CD4-positive, alpha-beta T cell (primary cell): ENCODE data around the gene ANTXR1. TPM values are rescaled to one million over a fixed set of nuclear protein-coding genes. Genes with fewer than 3 reads are reported as not detected.
"Not testable (repeated sequence)": the region's sequence is repeated elsewhere in the genome, so short reads cannot be mapped to it uniquely, and the experiment has no call there.

Source experiments
- ATAC-seq: fragments of 200-7000 bp; cut with Tn5 transposase; one replicate; pipeline ENCODE4 v1.10.0; 2022; ENCODE audit warnings: mild to moderate bottlenecking; ENCODE audit not compliant: poor library complexity
- CTCF ChIA-PET: fragments of 350-600 bp; sonication (Branson Sonifier 250); formaldehyde crosslinking; loops from one replicate; lab custom pipeline; 2021; ENCODE audit warnings: antibody characterized with exemption, inconsistent platforms; lab: Charles Lee
- POLR2A ChIA-PET: fragments of 350-600 bp; sonication (Branson Sonifier 250); formaldehyde crosslinking; loops from one replicate; lab custom pipeline; 2021; ENCODE audit warnings: antibody characterized with exemption, inconsistent platforms; lab: Charles Lee
- DNase-seq, 14 experiments: peaks; one replicate each; pipeline ENCODE4 v3.0.0-alpha.2; 2013 to 2020; ENCODE audit warnings: mixed read lengths in 2 of 14
- H3K27ac ChIP-seq, 2 donors: one replicate each; pipeline versions ENCODE4 v1.5.1 to v1.7.0; 2013; ENCODE audit warnings: low read length in 2 of 2, low read depth in 1 of 2, mild to moderate bottlenecking in 1 of 2
- H3K27me3 ChIP-seq, 2 experiments: 1 replicate in 1 of 2; 2 replicates in 1 of 2; pipeline versions ENCODE4 v1.6.1 to v1.7.0; 2013; ENCODE audit warnings: low read length in 2 of 2, control low read depth in 1 of 2, mild to moderate bottlenecking in 1 of 2, moderate library complexity in 1 of 2; ENCODE audit not compliant: insufficient read depth in 2 of 2, control insufficient read depth in 1 of 2
- H3K36me3 ChIP-seq: one replicate; pipeline ENCODE4 v1.6.1; 2013; ENCODE audit warnings: low read length, control low read depth; ENCODE audit not compliant: insufficient read depth
- H3K4me1 ChIP-seq: one replicate; pipeline ENCODE4 v1.6.1; 2013; ENCODE audit warnings: low read length, control low read depth; ENCODE audit not compliant: insufficient read depth
- H3K4me3 ChIP-seq: one replicate; pipeline ENCODE4 v1.5.1; 2013; ENCODE audit warnings: mild to moderate bottlenecking, low read length, moderate library complexity
- H3K9me3 ChIP-seq, 2 experiments: 1 replicate in 1 of 2; 2 replicates in 1 of 2; pipeline versions ENCODE4 v1.6.1 to v1.7.0; 2013; ENCODE audit warnings: low read length in 2 of 2, mild to moderate bottlenecking in 2 of 2, control low read depth in 1 of 2, moderate library complexity in 1 of 2; ENCODE audit not compliant: control insufficient read depth in 1 of 2, insufficient read depth in 1 of 2
- H3K27ac Mint-ChIP-seq: one replicate; pipeline ENCODE4 v1.8.0; 2020; ENCODE audit warnings: mixed read lengths
- H3K27me3 Mint-ChIP-seq: one replicate; pipeline ENCODE4 v1.8.0; 2021; ENCODE audit warnings: mixed read lengths
- H3K36me3 Mint-ChIP-seq: one replicate; pipeline ENCODE4 v1.8.0; 2021; ENCODE audit warnings: low read depth, mixed read lengths
- H3K4me1 Mint-ChIP-seq: one replicate; pipeline ENCODE4 v1.8.0; 2021; ENCODE audit warnings: low read depth, mixed read lengths
- H3K4me3 Mint-ChIP-seq: one replicate; pipeline ENCODE4 v1.8.0; 2020; ENCODE audit warnings: mild to moderate bottlenecking, mixed read lengths
- H3K9me3 Mint-ChIP-seq: one replicate; pipeline ENCODE4 v1.8.0; 2020; ENCODE audit warnings: mixed read lengths
- intact Hi-C, 2 experiments: fragments of 100-400 bp; cut with DNase I in 1 of 2; cut with micrococcal nuclease in 1 of 2; formaldehyde crosslinking; loops; one replicate each; pipeline versions ENCODE4 v1.15.1 to v1.9.0; 2023 to 2025; cut with DNase I, micrococcal nuclease
- total RNA-seq, 174 experiments: library from RNA in 2 of 174; stranded (reverse) in 2 of 174; gene quantifications; one replicate each; pipeline ENCODE4 v1.2.3 and lab custom pipeline; 2021 to 2026
- TF ChIP-seq, protein P1 (sequence below): fragments of 200-600 bp; IDR thresholded peaks from one replicate; pipeline ENCODE4 v1.8.0; 2022; ENCODE audit warnings: antibody characterized with exemption, mild to moderate bottlenecking

Gene ANTXR1
- total RNA-seq, 2 experiments from 2014 or later: not detected

DNA sequence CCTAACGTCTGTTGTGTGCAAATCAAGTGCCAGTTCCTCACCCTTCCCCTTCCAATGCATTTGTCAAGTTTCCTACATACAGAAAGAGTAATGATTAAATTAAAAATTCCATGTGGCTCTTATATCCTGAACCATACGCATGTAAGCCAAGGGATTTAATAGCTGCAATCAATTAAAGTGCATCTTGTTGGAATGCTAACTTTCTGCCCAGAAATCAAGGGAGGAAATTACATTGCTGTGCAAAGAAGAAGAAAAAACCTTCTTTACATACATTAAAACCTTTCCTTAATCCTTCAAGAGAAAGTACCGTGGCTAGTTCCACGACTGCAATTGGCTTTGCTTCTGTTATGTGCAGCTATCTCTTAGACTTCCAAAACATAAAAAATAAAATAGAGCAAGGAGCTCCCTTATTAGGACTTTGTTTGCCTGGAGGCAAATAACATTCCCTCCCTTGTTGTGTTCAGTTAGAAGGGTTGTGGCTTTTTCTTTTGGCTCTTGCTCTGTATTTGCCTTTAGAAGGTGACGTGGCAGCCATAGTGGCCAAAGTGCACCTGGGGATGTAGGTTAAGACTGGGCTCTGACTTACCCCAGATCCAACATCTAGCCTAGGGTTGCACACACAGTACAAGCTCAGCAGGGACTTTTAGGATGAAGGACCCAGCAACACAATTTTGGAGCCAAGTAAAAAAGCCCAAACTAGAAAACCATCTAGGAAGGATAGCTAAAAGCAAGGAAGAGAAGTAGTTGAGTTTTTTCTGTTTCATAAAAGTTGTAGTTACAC is 158.3 kb downstream of the ANTXR1 start:
- no peak overlapping the region for H3K27ac Mint-ChIP-seq
- H3K9me3 Mint-ChIP-seq: no peaks in the 10 kb centered on the region
- ATAC-seq: no peak
- intact Hi-C loops: no loop called here
- ChIA-PET CTCF (no interaction called here), POLR2A (no interaction called here)
- TF ChIP-seq, protein P1, sequence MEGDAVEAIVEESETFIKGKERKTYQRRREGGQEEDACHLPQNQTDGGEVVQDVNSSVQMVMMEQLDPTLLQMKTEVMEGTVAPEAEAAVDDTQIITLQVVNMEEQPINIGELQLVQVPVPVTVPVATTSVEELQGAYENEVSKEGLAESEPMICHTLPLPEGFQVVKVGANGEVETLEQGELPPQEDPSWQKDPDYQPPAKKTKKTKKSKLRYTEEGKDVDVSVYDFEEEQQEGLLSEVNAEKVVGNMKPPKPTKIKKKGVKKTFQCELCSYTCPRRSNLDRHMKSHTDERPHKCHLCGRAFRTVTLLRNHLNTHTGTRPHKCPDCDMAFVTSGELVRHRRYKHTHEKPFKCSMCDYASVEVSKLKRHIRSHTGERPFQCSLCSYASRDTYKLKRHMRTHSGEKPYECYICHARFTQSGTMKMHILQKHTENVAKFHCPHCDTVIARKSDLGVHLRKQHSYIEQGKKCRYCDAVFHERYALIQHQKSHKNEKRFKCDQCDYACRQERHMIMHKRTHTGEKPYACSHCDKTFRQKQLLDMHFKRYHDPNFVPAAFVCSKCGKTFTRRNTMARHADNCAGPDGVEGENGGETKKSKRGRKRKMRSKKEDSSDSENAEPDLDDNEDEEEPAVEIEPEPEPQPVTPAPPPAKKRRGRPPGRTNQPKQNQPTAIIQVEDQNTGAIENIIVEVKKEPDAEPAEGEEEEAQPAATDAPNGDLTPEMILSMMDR: no peak
- no peaks in the 10 kb centered on the region for H3K9me3 ChIP-seq
- no peaks in the 10 kb centered on the region for H3K4me1 ChIP-seq
- no peak overlapping the region for H3K27ac ChIP-seq
- peaks cover 5 to 11% of the 10 kb centered on the region in 2 experiments for H3K27me3 ChIP-seq
- peaks cover 23% of the 10 kb centered on the region for H3K27me3 Mint-ChIP-seq
- H3K4me1 Mint-ChIP-seq: no peaks in the 10 kb centered on the region
- no peak for DNase-seq
- no peak overlapping the region for H3K4me3 Mint-ChIP-seq
- H3K36me3 Mint-ChIP-seq: no peaks in the 10 kb centered on the region
- H3K36me3 ChIP-seq: no peaks in the 10 kb centered on the region
- H3K4me3 ChIP-seq: no peak overlapping the region

DNA sequence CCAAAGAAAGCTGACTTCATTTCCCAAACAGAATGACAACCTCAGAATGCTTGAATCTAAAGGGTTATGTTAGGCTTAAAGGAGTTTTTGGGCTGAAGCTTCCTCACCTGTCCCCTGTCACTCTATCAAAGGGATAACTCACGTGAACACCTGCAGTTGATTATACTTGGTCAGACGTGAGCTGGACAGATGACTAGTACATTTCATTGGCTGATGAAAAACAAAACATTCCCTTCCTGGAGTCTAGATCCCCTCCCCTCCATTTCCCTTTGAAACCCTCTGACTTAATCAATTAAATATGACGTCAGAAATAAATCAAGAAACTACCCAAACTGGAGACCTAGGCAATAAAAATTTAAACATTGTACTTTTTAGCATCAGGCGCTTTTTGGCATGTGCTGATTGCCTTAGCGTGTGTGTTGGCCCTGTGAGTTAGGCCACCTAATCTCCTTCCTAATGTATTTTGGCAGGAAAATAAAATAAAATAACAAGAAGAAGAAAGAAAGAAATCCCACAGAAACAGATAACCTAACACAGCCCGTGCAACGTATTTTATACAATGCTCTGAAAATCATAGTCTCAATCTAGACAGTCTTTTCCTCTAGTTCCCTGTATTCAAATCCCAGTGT is 159.0 kb downstream of the ANTXR1 start:
- Histone ChIP-seq H3K27ac (no peak overlapping the region), H3K9me3 (no peaks in the 10 kb centered on the region), H3K36me3 (no peaks in the 10 kb centered on the region), H3K4me1 (no peaks in the 10 kb centered on the region), H3K4me3 (no peak overlapping the region), H3K27me3 (peaks cover 5 to 11% of the 10 kb centered on the region in 2 experiments)
- DNase-seq: no peak
- Mint-ChIP-seq H3K27me3 (peaks cover 22% of the 10 kb centered on the region), H3K36me3 (no peaks in the 10 kb centered on the region), H3K9me3 (no peaks in the 10 kb centered on the region), H3K27ac (no peak overlapping the region), H3K4me3 (no peak overlapping the region), H3K4me1 (no peaks in the 10 kb centered on the region)
- CTCF ChIA-PET: no interaction called here
- intact Hi-C loops: no loop called here
- TF ChIP-seq, protein P1: no peak
- no peak for ATAC-seq
- POLR2A ChIA-PET: no interaction called here

DNA sequence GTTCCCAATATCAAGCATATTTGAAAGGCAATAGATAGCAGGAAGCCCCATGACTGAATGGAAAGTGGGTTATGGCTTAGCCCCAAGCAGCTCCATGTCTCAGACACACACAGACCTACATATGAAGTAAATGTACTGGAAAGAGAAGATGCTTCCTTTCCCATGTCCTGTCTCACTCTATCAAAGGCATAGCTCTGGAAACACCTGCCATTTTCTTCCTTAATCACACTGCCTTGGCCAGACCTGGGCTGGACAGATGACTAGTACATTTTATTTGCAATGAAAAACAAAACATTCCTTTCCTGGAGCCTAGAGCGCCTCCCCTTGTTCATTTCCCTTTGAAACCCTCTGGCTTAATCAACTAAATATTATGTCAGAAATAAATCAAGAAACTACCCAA is 160.7 kb downstream of the ANTXR1 start:
- no peak overlapping the region for H3K27ac ChIP-seq
- H3K27me3 ChIP-seq: peaks cover 7 to 12% of the 10 kb centered on the region in 2 experiments
- peaks cover 25% of the 10 kb centered on the region for H3K27me3 Mint-ChIP-seq
- ChIA-PET CTCF (no interaction called here), POLR2A (no interaction called here)
- peaks cover 0 to 5% of the 10 kb centered on the region in 2 experiments for H3K9me3 ChIP-seq
- no peak overlapping the region for H3K27ac Mint-ChIP-seq
- no peaks in the 10 kb centered on the region for H3K9me3 Mint-ChIP-seq
- TF ChIP-seq, protein P1: no peak
- H3K4me1 Mint-ChIP-seq: no peaks in the 10 kb centered on the region
- intact Hi-C loops: no loop called here
- peaks cover 8% of the 10 kb centered on the region for H3K4me1 ChIP-seq
- H3K36me3 ChIP-seq: no peaks in the 10 kb centered on the region
- H3K36me3 Mint-ChIP-seq: no peaks in the 10 kb centered on the region
- no peak overlapping the region for H3K4me3 Mint-ChIP-seq
- ATAC-seq: no peak
- DNase-seq: no peak
- H3K4me3 ChIP-seq: no peak overlapping the region

DNA sequence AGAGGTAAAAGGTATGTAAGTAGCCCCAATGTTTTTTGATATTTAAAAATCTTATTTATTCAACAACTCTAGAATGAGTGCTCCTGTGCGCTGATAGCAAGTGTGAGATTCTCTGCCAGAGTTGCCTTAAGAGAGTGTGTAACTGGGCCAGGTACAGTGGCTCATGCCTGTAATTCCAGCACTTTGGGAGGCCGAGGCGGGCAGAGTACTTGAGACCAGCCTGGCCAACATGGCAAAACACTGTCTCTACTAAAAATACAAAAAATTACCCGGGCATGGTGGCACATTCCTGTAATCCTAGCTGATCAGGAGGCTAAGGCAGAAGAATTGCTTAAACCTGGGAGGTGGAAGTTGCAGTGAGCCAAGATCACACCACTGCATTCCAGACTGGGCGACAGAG is 161.2 kb downstream of the ANTXR1 start:
- DNase-seq, H3K4me1 ChIP-seq, ATAC-seq, H3K4me3 Mint-ChIP-seq, POLR2A ChIA-PET, H3K4me3 ChIP-seq, H3K27ac ChIP-seq, H3K9me3 ChIP-seq, CTCF ChIA-PET, H3K36me3 Mint-ChIP-seq, H3K4me1 Mint-ChIP-seq, H3K9me3 Mint-ChIP-seq, H3K27ac Mint-ChIP-seq, intact Hi-C loops, H3K36me3 ChIP-seq: not testable (repeated sequence)
- H3K27me3 ChIP-seq: peaks cover 7 to 12% of the 10 kb centered on the region in 2 experiments
- peaks cover 25% of the 10 kb centered on the region for H3K27me3 Mint-ChIP-seq
